Retinal pigment epithelial cell (primary cell): ENCODE measurements around the gene GPA33.

ENCODE experiments used
- DNase-seq: peaks from one replicate; pipeline ENCODE4 v3.0.0-alpha.2; 2010; ENCODE audit warnings: low read depth
- H3K4me3 ChIP-seq: 2 replicates; pipeline ENCODE4 v1.5.1; 2011; ENCODE audit warnings: mild to moderate bottlenecking, low read length, control low read depth, moderate library complexity
- TF ChIP-seq, protein P1 (sequence below): conservative IDR thresholded peaks from 2 replicates; pipeline ENCODE4 v1.5.1; 2011; ENCODE audit warnings: low read depth, low read length, control low read depth, inconsistent platforms

Gene GPA33

DNA sequence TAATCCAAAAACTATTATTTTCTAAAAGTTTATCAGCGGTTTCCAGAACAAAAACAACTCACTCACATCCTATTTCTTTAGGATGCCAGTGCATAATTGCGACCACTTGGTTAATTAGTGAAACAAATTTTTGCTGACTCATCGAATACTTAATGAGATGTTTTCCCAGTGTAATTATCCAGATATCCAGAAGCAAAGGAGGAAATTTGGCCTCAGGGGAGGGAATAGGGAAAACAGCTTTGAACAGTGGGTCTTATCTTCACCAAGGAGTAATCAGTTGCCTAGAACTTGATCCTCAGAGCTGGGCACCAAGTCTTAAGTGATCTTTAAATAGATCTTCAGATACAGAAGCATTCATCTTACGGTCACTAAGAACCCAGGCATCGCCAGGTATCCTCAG is 28.0 kb upstream of the GPA33 start:
- TF ChIP-seq, protein P1, sequence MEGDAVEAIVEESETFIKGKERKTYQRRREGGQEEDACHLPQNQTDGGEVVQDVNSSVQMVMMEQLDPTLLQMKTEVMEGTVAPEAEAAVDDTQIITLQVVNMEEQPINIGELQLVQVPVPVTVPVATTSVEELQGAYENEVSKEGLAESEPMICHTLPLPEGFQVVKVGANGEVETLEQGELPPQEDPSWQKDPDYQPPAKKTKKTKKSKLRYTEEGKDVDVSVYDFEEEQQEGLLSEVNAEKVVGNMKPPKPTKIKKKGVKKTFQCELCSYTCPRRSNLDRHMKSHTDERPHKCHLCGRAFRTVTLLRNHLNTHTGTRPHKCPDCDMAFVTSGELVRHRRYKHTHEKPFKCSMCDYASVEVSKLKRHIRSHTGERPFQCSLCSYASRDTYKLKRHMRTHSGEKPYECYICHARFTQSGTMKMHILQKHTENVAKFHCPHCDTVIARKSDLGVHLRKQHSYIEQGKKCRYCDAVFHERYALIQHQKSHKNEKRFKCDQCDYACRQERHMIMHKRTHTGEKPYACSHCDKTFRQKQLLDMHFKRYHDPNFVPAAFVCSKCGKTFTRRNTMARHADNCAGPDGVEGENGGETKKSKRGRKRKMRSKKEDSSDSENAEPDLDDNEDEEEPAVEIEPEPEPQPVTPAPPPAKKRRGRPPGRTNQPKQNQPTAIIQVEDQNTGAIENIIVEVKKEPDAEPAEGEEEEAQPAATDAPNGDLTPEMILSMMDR: no peak
- no peak overlapping the region for H3K4me3 ChIP-seq
- DNase-seq: no peak

DNA sequence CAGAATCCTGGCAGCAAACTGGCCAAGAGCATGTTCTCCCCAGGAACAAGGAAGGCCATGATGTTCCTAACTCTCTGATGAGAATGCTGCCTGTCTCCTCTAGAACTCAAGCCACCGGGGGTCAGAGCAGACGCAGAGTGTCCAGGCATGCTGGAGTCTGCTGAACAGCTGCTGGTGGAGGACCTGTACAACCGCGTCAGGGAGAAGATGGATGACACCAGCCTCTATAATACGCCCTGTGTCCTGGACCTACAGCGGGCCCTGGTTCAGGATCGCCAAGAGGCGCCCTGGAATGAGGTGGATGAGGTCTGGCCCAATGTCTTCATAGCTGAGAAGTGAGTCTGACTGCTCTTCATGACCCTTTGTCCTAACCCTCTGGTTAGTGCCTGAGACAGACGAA is 27.0 kb upstream of the GPA33 start:
- TF ChIP-seq, protein P1: no peak

DNA sequence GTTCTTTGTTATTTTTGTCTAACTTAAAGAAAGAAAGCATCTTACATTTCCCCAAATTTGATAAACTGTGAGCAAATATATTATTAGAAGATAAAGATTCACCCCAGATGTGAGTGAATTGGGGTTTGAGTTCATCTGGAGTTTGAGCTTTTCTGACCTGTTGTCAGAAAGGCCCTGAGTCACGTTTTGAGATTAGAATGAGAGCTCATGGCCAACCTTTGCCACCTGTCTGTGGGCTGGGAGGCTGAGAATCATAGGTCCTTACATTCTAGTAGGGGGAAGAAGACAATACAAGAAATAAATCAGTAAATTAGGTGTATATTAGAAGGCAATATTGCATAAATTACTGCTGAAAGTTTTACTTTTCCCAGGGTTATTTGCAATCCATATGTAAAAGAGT is 26.0 kb upstream of the GPA33 start:
- TF ChIP-seq, protein P1: no peak
- no peak for DNase-seq

More for the DNA sequence above, 27.0 kb upstream of the GPA33 start:
- no peak for DNase-seq
- H3K4me3 ChIP-seq: no peak overlapping the region

DNA sequence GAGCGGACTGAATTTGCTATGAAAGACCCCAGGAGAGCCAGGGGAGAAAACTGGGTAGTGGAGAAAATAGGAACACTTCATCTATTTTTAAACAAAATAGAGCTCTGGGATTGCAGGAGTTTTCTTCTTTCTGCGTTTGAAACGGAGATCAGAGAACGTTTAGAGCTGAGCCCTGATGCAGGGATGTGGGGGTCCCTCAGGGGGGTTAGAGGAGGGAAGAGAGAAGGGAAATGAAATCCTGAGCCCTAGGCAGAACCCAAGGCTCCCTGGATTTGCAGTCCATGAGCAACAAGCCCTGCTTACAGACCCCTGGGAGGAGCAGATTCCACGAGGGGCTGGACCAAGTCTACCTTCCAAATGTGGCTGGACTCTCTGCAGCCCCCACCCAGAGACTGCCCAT is 25.5 kb upstream of the GPA33 start:
- H3K4me3 ChIP-seq: no peak overlapping the region
- DNase-seq: no peak
- TF ChIP-seq, protein P1: no peak

More for the DNA sequence above, 26.0 kb upstream of the GPA33 start:
- no peak overlapping the region for H3K4me3 ChIP-seq

DNA sequence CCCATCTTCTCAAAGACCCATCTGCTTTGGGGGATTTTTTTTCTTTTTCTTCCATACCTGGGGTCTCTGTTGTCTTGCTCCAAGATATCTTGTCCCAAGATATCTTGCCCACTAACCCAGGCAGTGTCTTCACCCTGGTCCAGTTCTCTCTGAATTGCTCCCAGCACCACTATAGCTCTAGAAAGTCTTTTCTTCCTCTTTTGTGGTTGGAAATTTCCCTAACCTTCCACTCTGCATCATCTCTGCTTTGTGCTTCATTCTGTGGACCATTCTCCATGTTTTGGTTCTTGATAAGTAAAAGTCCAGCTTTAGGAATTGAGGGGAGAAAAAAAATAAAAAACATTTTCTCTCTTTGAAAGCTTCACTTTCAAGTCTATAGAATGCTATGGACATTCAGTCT is 24.5 kb upstream of the GPA33 start:
- TF ChIP-seq, protein P1: no peak
- H3K4me3 ChIP-seq: no peak overlapping the region

DNA sequence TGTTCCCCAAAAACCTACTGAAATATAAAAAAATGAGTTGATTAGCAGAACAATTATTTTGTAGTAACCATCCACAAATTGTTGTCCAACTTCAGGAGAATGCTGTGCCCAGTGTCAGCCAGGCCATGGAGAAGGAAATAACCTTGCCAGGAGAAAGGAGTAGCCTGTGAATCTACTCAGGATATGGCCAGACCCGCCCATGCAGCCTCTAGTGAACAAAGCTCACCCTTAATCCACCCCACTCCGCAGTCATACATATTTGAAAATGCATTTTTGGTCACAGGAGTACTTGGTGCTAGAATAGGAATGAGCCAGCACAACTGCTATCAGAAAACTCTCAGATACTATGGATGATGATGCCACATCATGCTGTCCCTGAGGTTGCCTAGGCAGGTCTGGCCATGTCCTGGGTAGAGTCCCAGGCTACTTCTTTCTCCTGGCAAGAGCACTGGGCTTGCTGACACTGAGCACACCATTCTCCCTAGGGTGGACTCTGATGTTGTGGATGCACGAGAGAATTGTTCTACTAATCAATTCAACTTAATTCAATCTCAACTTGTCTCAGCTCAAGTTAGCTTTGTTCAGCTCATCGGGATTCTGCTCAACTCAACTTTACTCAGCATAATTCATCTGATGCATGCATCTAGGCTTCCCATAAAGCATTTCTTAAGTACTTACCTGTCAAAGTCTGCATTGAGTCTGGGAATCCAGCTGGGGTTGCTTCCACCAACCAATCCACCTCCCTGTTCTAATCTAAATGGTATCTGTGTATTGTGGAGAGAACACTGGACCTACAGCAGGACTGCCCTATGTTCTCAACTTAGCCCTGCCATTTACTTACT is 21.9 kb upstream of the GPA33 start:
- TF ChIP-seq, protein P1: no peak
- H3K4me3 ChIP-seq: no peak overlapping the region
- DNase-seq: no peak

More for the DNA sequence above, 24.5 kb upstream of the GPA33 start:
- DNase-seq: no peak

DNA sequence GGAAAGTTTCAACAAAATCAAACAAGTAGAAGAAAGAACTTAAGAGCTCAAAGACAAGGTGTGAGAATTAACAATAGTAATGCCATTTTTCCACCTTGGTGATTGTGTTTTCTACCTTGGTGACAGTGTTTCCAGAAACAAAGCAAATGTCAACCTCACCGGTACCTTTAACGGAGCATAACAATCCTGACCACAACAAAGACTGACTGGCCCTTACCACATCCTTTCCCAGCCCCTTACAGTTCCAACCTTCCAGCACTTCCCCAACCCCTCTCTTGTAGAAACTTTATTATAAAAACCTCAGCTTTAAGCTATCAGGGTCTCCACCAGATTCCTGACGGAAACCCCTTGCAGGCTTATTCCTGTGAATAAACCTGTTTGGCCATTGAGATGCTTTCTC is 20.4 kb upstream of the GPA33 start:
- TF ChIP-seq, protein P1: no peak
- no peak for DNase-seq

More for the DNA sequence above, 20.4 kb upstream of the GPA33 start:
- H3K4me3 ChIP-seq: no peak overlapping the region
